ENCODE results near the gene FKBP2. TPM values are rescaled to one million over a fixed set of nuclear protein-coding genes. Genes with fewer than 3 reads are reported as not detected.

Gene FKBP2
- total and polyA plus RNA-seq, 2 of the 13 experiments (the other 11 are each of a cell fraction or from before 2014, with no cell fraction given) = 30.1 to 53.3 TPM

- Histone ChIP-seq H3K4me3 (replicated peaks in 1 of 3; ENCODE audit: insufficient read depth in 1 of 3, low read depth in 2 of 3, low read length in 3 of 3) (peak overlapping the region; percentile 66 to 88 (median 83)), H3K79me2 (ENCODE audit: insufficient read depth, low read length) (peaks cover 7% of the 10 kb centered on the region), H3K27ac (ENCODE audit: extremely low read length, insufficient read depth, low read length) (no peak overlapping the region), H3K4me1 (ENCODE audit: insufficient read depth, low read length) (peaks cover 51% of the 10 kb centered on the region), H4K20me1 (ENCODE audit: insufficient read depth, low read length) (no peaks in the 10 kb centered on the region), H3K4me2 (ENCODE audit: low read depth, low read length) (peak overlapping the region; percentile 97), H3K9ac (ENCODE audit: insufficient read depth, low read depth, low read length) (peak overlapping the region; percentile 70), H3K27me3 (ENCODE audit: control insufficient read depth in 1 of 2, insufficient read depth in 2 of 2, low read length in 2 of 2) (no peaks in the 10 kb centered on the region; a peak in 1 of 5 replicates), H2AFZ (ENCODE audit: low read length) (no peak overlapping the region), H3K9me3 (ENCODE audit: low read length) (no peaks in the 10 kb centered on the region), H3K36me3 (replicated peaks in 1 of 2; ENCODE audit: control insufficient read depth in 1 of 2, insufficient read depth in 2 of 2, low read length in 2 of 2) (peaks cover 5 to 10% of the 10 kb centered on the region in 2 experiments; a peak in 1 of 5 replicates)
- TF ChIP-seq KDM5B (CRISPR knock-in tag; IDR thresholded peaks at IDR 0.05; ENCODE audit: borderline replicate concordance) (peak; percentile 54; the same call in 1 of the 2 replicates), ELK4 (CRISPR knock-in tag; IDR thresholded peaks at IDR 0.05; ENCODE audit: borderline replicate concordance) (no peak), ZNF33A (CRISPR knock-in tag; IDR thresholded peaks at IDR 0.05; ENCODE audit: borderline replicate concordance) (no peak), RBFOX2 (IDR thresholded peaks at IDR 0.05; ENCODE audit: low read depth, low read length) (0 out of 2 replicates have a peak, but pooled peaks have one; percentile 9), ETV5 (CRISPR knock-in tag; IDR thresholded peaks at IDR 0.05; ENCODE audit: borderline replicate concordance) (0 out of 2 replicates have a peak, but pooled peaks have one; percentile 16), PBX2 (CRISPR knock-in tag; IDR thresholded peaks at IDR 0.05) (no peak)
- ChIA-PET POLR2A (interaction anchor here (1.3 to 2.1 kb wide), 4 partner anchors 10 to 53 kb away, joined by 6 to 7 read pairs (median 6); partner anchors contain the start of genes ESRRA and FKBP2), CTCF (ENCODE audit: low intra/inter-chr PET ratio, low total read pairs) (no interaction called here)
- no peak for FAIRE-seq
- WGBS (ENCODE audit: low lambda C conversion rate) = 0% methylated on average over 6 of the region's 18 CpGs
- in situ Hi-C loops (cut with HindIII; ENCODE audit: extremely low pct_ligation_motif_present, low pct_unique_long_range_greater_than_20kb) = no loop called here
- no peak for ATAC-seq
- intact Hi-C loops (cut with micrococcal nuclease; ENCODE audit: unreplicated experiment) = loop anchor here (2.0 kb wide), 2 partner anchors 17 to 61 kb away; no protein-coding TSS in a partner anchor
- BruUV-seq (replicated peaks) = no TSS peak
- no peak for DNase-seq (ENCODE audit: low spot score)
These were observed 10.8 kb downstream of the FKBP2 start for GRCh38 chr11:64251753-64252002.

Measured in HepG2 (cell line).